A549 (cell line): Measurements from ENCODE around the gene BRAT1.

Experiments
- CEBPB ChIP-seq, 2 experiments: fragments of >200 bp in 1 of 2; sonication (Bioruptor Twin) in 1 of 2; formaldehyde crosslinking in 1 of 2; IDR thresholded peaks; 2 replicates each; pipeline ENCODE4 v1.6.1; 2012 to 2016
- EP300 ChIP-seq, 2 experiments: fragments of >200 bp; sonication (Bioruptor Twin); formaldehyde crosslinking; IDR thresholded peaks; 2 replicates in 1 of 2; 3 replicates in 1 of 2; pipeline ENCODE4 v1.6.1; 2016 to 2017
- ESRRA ChIP-seq: fragments of 150-350 bp; IDR thresholded peaks from 2 replicates; pipeline ENCODE4 v1.6.1; 2014; ENCODE audit warnings: mild to moderate bottlenecking, low read length, borderline replicate concordance
- JUNB ChIP-seq: fragments of >200 bp; sonication (Bioruptor Twin); formaldehyde crosslinking; IDR thresholded peaks from 2 replicates; pipeline ENCODE4 v1.6.1; 2016
- MAFK ChIP-seq: fragments of 450-650 bp; IDR thresholded peaks from 2 replicates; pipeline ENCODE4 v1.6.1; 2014; ENCODE audit not compliant: partially characterized antibody
- POLR2A ChIP-seq: IDR thresholded peaks from 2 replicates; pipeline ENCODE4 v1.6.1; 2012; ENCODE audit warnings: mild to moderate bottlenecking, low read length
- RAD21 ChIP-seq, 2 experiments: fragments of >200 bp in 1 of 2; sonication (Bioruptor Twin) in 1 of 2; formaldehyde crosslinking in 1 of 2; IDR thresholded peaks in 1 of 2; conservative IDR thresholded peaks in 1 of 2; 2 replicates in 1 of 2; 3 replicates in 1 of 2; pipeline ENCODE4 v1.6.1; 2012 to 2018; ENCODE audit warnings: inconsistent platforms in 1 of 2
- TF ChIP-seq, protein P1 (sequence below): IDR thresholded peaks from 2 replicates; pipeline ENCODE4 v1.6.1; 2012
- TF ChIP-seq, protein P2 (sequence below): fragments of >200 bp; sonication (Bioruptor Twin); formaldehyde crosslinking; IDR thresholded peaks from 3 replicates; pipeline ENCODE4 v1.5.1; 2016
- TF ChIP-seq, protein P3 (sequence below): fragments of 250-450 bp; sonication (Bioruptor Pico); IDR thresholded peaks from 2 replicates; pipeline ENCODE4 v1.5.0; 2021; ENCODE audit warnings: mild to moderate bottlenecking, moderate library complexity, borderline replicate concordance

DNA sequence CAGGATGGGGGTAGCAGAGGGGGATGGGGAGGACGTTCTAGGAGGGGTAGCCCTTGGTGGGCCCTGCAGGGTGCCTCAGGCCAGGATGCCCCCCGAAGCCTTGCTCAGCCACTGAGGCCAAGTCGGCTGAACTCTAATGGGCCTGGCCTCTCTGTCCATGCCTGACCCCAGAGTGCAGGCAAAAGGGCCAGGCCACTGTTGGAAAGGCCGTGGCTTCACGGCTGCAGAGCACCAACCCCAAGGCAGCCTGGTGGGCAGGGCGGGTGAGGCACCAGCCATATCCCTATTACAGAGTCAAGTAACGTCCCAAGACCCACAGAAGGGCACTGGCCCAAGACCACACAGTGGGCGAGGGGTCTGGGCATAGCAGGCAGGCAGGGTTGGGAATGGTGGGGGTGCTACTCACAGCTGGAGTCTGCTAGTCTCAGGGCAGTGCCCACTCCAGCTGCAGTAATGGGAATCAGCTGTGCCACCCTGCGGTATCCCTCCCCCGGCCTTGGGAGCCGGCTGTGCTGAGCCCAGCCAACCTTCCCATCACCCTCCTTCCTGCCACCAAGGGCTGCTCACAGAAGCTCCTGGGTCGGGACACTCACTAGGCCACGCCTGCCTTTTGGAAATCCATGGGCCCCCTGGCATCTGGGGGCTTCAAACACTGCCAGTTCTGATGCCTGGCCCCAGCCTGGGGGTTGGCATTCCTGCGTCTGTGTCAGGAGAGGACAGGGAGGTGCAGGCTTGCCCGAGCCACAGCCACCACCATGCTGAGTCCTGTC lies 39.7 kb downstream of the BRAT1 start:
- TF ChIP-seq ESRRA (no peak), POLR2A (no peak), EP300 (IDR thresholded peaks at IDR 0.05) (no peak), JUNB (no peak), CEBPB (IDR thresholded peaks at IDR 0.05) (no peak), MAFK (no peak), RAD21 (conservative IDR thresholded peaks at IDR 0.05 in 1 of 2, IDR thresholded peaks at IDR 0.05 in 1 of 2) (no peak)
- TF ChIP-seq, protein P1, sequence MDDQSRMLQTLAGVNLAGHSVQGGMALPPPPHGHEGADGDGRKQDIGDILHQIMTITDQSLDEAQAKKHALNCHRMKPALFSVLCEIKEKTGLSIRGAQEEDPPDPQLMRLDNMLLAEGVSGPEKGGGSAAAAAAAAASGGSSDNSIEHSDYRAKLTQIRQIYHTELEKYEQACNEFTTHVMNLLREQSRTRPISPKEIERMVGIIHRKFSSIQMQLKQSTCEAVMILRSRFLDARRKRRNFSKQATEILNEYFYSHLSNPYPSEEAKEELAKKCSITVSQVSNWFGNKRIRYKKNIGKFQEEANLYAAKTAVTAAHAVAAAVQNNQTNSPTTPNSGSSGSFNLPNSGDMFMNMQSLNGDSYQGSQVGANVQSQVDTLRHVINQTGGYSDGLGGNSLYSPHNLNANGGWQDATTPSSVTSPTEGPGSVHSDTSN = no peak
- TF ChIP-seq, protein P2, sequence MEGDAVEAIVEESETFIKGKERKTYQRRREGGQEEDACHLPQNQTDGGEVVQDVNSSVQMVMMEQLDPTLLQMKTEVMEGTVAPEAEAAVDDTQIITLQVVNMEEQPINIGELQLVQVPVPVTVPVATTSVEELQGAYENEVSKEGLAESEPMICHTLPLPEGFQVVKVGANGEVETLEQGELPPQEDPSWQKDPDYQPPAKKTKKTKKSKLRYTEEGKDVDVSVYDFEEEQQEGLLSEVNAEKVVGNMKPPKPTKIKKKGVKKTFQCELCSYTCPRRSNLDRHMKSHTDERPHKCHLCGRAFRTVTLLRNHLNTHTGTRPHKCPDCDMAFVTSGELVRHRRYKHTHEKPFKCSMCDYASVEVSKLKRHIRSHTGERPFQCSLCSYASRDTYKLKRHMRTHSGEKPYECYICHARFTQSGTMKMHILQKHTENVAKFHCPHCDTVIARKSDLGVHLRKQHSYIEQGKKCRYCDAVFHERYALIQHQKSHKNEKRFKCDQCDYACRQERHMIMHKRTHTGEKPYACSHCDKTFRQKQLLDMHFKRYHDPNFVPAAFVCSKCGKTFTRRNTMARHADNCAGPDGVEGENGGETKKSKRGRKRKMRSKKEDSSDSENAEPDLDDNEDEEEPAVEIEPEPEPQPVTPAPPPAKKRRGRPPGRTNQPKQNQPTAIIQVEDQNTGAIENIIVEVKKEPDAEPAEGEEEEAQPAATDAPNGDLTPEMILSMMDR = no peak
- TF ChIP-seq, protein P3, sequence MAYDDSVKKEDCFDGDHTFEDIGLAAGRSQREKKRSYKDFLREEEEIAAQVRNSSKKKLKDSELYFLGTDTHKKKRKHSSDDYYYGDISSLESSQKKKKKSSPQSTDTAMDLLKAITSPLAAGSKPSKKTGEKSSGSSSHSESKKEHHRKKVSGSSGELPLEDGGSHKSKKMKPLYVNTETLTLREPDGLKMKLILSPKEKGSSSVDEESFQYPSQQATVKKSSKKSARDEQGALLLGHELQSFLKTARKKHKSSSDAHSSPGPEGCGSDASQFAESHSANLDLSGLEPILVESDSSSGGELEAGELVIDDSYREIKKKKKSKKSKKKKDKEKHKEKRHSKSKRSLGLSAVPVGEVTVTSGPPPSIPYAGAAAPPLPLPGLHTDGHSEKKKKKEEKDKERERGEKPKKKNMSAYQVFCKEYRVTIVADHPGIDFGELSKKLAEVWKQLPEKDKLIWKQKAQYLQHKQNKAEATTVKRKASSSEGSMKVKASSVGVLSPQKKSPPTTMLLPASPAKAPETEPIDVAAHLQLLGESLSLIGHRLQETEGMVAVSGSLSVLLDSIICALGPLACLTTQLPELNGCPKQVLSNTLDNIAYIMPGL (CRISPR knock-in tag) = no peak
